Glutamatergic neuron (in vitro differentiated cells): ENCODE results near the gene BCAP31. TPM values are rescaled to one million over a fixed set of nuclear protein-coding genes. Genes with fewer than 3 reads are reported as not detected.

Source experiments
- DNase-seq: peaks from one replicate; pipeline ENCODE4 v3.0.0; 2022
- H3K27ac Mint-ChIP-seq: one replicate; pipeline ENCODE4 v1.8.0; 2020; ENCODE audit warnings: mild to moderate bottlenecking, mixed read lengths, inconsistent platforms; ENCODE audit not compliant: unreplicated experiment
- H3K27me3 Mint-ChIP-seq: one replicate; pipeline ENCODE4 v1.8.0; 2020; ENCODE audit warnings: mild to moderate bottlenecking, moderate library complexity, mixed read lengths, inconsistent platforms; ENCODE audit not compliant: unreplicated experiment
- H3K36me3 Mint-ChIP-seq: one replicate; pipeline ENCODE4 v1.8.0; 2020; ENCODE audit warnings: mild to moderate bottlenecking, mixed read lengths, inconsistent platforms; ENCODE audit not compliant: unreplicated experiment
- H3K4me1 Mint-ChIP-seq: one replicate; pipeline ENCODE4 v1.8.0; 2020; ENCODE audit warnings: mild to moderate bottlenecking, low read depth, mixed read lengths, inconsistent platforms; ENCODE audit not compliant: unreplicated experiment
- H3K4me3 Mint-ChIP-seq: one replicate; pipeline ENCODE4 v1.8.0; 2020; ENCODE audit warnings: mild to moderate bottlenecking, mixed read lengths, inconsistent platforms; ENCODE audit not compliant: unreplicated experiment
- H3K9me3 Mint-ChIP-seq: one replicate; pipeline ENCODE4 v1.8.0; 2020; ENCODE audit warnings: mild to moderate bottlenecking, moderate library complexity, mixed read lengths, inconsistent platforms; ENCODE audit not compliant: unreplicated experiment
- CTCF ChIP-seq: fragments of 200-600 bp; sonication (generic); IDR thresholded peaks from one replicate; pipeline ENCODE4 v1.5.0; 2021; ENCODE audit not compliant: partially characterized antibody, unreplicated experiment
- total RNA-seq: library from RNA; stranded (reverse); fragmentation: NEBNext Ultra II Directional; extraction: Animal tissue kit (Norgen Biotek cat#: 25700); gene quantifications from one replicate; pipeline ENCODE4 v1.2.1, GENCODE V29; 2021; ENCODE audit not compliant: unreplicated experiment

BCAP31 gene
- total RNA-seq, 1 donor from 2014 or later, result 155 TPM

- H3K36me3 Mint-ChIP-seq, result no peaks in the 10 kb centered on the region
- H3K27me3 Mint-ChIP-seq, result peaks cover 3% of the 10 kb centered on the region
- H3K27ac Mint-ChIP-seq, result no peak overlapping the region
- no peak overlapping the region for H3K4me3 Mint-ChIP-seq
- no peak for TF ChIP-seq CTCF
- H3K4me1 Mint-ChIP-seq, result peaks cover 4% of the 10 kb centered on the region
- no peaks in the 10 kb centered on the region for H3K9me3 Mint-ChIP-seq
- DNase-seq, result no peak
Measured at GRCh38 chrX:153704021-153704526, 20.1 kb downstream of the BCAP31 start.

DNA sequence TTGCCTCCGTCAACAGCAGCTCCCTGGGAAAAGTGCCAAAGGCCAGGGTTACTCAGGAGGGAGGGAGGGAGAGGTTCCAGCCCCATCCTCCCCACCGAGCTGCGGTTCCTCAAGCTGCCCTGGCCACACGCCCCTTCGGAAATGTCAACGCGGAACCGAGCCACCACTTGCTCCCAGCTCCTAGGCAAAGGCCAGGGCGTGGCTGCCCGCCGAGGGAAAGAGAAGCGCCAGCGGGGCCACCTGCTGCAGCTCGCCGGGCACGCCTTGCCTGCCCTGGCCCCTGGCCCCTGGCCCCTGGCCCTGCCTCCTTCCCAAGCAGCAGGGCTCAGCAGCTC, 21.2 kb downstream of the BCAP31 start:
- H3K36me3 Mint-ChIP-seq, result no peaks in the 10 kb centered on the region
- H3K27me3 Mint-ChIP-seq, result peaks cover 4% of the 10 kb centered on the region
- DNase-seq, result no peak
- peaks cover 4% of the 10 kb centered on the region for H3K4me1 Mint-ChIP-seq
- H3K27ac Mint-ChIP-seq, result no peak overlapping the region
- H3K9me3 Mint-ChIP-seq, result no peaks in the 10 kb centered on the region
- H3K4me3 Mint-ChIP-seq, result no peak overlapping the region
- no peak for TF ChIP-seq CTCF

DNA sequence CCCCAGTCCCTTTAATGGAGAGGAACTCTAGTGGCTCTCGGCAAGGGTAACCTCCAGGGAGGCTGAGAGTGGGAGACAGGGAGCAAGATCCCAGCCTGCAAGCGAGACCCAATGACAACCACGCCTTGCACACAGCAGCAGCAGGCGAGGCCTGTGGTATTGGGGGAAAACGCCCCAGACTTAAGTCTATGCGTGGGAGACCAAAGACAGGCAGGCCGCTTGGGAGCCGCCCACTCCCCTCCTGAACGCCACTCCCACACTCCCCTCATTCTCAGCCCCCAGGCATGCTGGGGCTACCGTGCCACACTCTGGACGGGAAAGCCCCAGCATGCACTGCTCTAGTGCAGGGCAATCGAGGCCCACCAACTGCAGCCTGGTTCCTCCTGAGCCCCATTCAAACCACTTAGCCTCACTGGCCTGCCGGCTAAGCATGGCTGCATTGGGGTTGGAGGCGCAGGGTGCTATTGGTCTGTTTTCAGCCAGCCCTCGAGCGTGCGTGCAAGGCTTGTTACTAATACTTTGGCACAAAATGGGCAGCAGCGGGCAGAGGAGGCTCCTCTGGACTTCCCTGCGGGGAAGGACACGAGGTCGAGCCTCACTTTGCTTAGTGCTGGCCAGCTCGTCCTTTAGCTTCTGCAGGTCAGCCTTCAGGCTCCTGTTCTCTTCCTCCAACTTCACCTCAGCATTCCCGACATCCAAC, 21.7 kb downstream of the BCAP31 start:
- no peak for TF ChIP-seq CTCF
- H3K27me3 Mint-ChIP-seq, result peaks cover 4% of the 10 kb centered on the region
- H3K9me3 Mint-ChIP-seq, result no peaks in the 10 kb centered on the region
- peaks cover 4% of the 10 kb centered on the region for H3K4me1 Mint-ChIP-seq
- no peak overlapping the region for H3K4me3 Mint-ChIP-seq
- DNase-seq, result no peak
- no peak overlapping the region for H3K27ac Mint-ChIP-seq
- H3K36me3 Mint-ChIP-seq, result no peaks in the 10 kb centered on the region

- DNase-seq, result no peak
- Mint-ChIP-seq H3K27me3 (peaks cover 4% of the 10 kb centered on the region), H3K4me3 (no peak overlapping the region), H3K9me3 (peaks cover 3% of the 10 kb centered on the region), H3K36me3 (no peaks in the 10 kb centered on the region), H3K27ac (no peak overlapping the region), H3K4me1 (peaks cover 4% of the 10 kb centered on the region)
- no peak for TF ChIP-seq CTCF
Measured at GRCh38 chrX:153701706-153702105, 22.5 kb downstream of the BCAP31 start.

DNA sequence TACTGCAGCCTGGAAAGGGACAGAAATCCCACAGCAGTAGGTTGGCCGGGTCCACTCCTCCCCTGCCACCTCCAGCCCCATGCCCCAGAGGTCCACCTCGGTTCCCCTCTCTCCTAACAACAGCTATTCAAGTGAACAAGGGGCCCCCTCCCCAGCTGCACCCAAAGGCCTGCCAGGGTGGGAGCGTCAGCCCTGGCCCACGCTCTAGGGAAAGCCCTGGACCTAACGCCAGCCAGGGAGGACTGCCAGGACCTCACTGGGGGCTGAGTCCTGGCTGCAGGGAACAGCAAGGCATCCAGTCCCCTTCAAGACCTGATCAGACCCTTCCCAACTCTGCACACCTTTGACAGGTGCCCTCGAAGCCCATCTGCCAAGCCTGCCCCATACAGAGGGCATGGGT, 23.2 kb downstream of the BCAP31 start:
- Mint-ChIP-seq H3K4me3 (no peak overlapping the region), H3K4me1 (peaks cover 1% of the 10 kb centered on the region), H3K27ac (no peak overlapping the region), H3K9me3 (peaks cover 3% of the 10 kb centered on the region), H3K36me3 (no peaks in the 10 kb centered on the region), H3K27me3 (peaks cover 2% of the 10 kb centered on the region)
- TF ChIP-seq CTCF, result no peak
- DNase-seq, result no peak
